ENCODE results near the gene ADARB2.

- TF ChIP-seq POLR2AphosphoS5 (IDR thresholded peaks at IDR 0.05; ENCODE audit: low read depth) (no peak), EZH2 (IDR thresholded peaks at IDR 0.05; ENCODE audit: low read depth, unreplicated experiment) (no peak), CREB1 (CRISPR knock-in tag; IDR thresholded peaks at IDR 0.05; ENCODE audit: low read depth) (no peak), EZH2phosphoT487 (IDR thresholded peaks at IDR 0.05; ENCODE audit: unreplicated experiment) (no peak)
- TF ChIP-seq, protein P1, sequence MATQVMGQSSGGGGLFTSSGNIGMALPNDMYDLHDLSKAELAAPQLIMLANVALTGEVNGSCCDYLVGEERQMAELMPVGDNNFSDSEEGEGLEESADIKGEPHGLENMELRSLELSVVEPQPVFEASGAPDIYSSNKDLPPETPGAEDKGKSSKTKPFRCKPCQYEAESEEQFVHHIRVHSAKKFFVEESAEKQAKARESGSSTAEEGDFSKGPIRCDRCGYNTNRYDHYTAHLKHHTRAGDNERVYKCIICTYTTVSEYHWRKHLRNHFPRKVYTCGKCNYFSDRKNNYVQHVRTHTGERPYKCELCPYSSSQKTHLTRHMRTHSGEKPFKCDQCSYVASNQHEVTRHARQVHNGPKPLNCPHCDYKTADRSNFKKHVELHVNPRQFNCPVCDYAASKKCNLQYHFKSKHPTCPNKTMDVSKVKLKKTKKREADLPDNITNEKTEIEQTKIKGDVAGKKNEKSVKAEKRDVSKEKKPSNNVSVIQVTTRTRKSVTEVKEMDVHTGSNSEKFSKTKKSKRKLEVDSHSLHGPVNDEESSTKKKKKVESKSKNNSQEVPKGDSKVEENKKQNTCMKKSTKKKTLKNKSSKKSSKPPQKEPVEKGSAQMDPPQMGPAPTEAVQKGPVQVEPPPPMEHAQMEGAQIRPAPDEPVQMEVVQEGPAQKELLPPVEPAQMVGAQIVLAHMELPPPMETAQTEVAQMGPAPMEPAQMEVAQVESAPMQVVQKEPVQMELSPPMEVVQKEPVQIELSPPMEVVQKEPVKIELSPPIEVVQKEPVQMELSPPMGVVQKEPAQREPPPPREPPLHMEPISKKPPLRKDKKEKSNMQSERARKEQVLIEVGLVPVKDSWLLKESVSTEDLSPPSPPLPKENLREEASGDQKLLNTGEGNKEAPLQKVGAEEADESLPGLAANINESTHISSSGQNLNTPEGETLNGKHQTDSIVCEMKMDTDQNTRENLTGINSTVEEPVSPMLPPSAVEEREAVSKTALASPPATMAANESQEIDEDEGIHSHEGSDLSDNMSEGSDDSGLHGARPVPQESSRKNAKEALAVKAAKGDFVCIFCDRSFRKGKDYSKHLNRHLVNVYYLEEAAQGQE (IDR thresholded peaks at IDR 0.05; ENCODE audit: unreplicated experiment): no peak
- TF ChIP-seq, protein P2, sequence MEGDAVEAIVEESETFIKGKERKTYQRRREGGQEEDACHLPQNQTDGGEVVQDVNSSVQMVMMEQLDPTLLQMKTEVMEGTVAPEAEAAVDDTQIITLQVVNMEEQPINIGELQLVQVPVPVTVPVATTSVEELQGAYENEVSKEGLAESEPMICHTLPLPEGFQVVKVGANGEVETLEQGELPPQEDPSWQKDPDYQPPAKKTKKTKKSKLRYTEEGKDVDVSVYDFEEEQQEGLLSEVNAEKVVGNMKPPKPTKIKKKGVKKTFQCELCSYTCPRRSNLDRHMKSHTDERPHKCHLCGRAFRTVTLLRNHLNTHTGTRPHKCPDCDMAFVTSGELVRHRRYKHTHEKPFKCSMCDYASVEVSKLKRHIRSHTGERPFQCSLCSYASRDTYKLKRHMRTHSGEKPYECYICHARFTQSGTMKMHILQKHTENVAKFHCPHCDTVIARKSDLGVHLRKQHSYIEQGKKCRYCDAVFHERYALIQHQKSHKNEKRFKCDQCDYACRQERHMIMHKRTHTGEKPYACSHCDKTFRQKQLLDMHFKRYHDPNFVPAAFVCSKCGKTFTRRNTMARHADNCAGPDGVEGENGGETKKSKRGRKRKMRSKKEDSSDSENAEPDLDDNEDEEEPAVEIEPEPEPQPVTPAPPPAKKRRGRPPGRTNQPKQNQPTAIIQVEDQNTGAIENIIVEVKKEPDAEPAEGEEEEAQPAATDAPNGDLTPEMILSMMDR (conservative IDR thresholded peaks at IDR 0.05; ENCODE audit: low read depth in 2 of 2): no peak
Observed at GRCh38 chr10:1251769-1252168, 485.6 kb downstream of the ADARB2 start.
